Heart left ventricle (tissue), 13 donors: Measurements from ENCODE around the gene NR2F1.

Experiments
- POLR2A ChIP-seq, 2 donors: fragments of 450-650 bp; IDR thresholded peaks; one replicate each; pipeline ENCODE4 v1.6.1; 2017; ENCODE audit warnings: antibody characterized with exemption in 2 of 2, mild to moderate bottlenecking in 2 of 2, moderate library complexity in 2 of 2
- TF ChIP-seq, protein P1 (sequence below), 12 donors: fragments of 200-600 bp; sonication (generic) in 4 of 12; IDR thresholded peaks; one replicate each; pipeline versions ENCODE4 v1.5.0 to v1.8.0; 2018 to 2022; ENCODE audit warnings: antibody characterized with exemption in 12 of 12, mild to moderate bottlenecking in 5 of 12
- donor health status: ischemic (EF 13 %, LVEDD 7.1; RV severe dilation, severe dysfunction).
- donor health status: DM: no; HTN: yes; CAD: no.
- donor health status: DM: no; HTN: no; CAD: no.
- donor health status: ischemic (EF 25% LVEDD 6.9; RV normal size, moderate dysfunction).
- donor health status: ischemic (EF 25% LVEDD 5.7; RV mildly dilated, moderate dysfunction).
- donor health status: ischemic (EF 35%, LVEDD 5.7; RV mildly dilated, moderate dysfunction).
- donor health status: nonischemic (EF 11% LVEDD 7.7; RV severe dilation, severe dysfunction).
- donor health status: DM: yes; HTN: yes; CAD: no.
- donor health status: PGD.
- donor health status: ischemic (EF 29% LVEDD 5.4; RV normal size, mild dysfunction).
- donor health status: nonischemic (EF 23%, LVEDD 6.1; RV moderate dilation, normal function).

DNA sequence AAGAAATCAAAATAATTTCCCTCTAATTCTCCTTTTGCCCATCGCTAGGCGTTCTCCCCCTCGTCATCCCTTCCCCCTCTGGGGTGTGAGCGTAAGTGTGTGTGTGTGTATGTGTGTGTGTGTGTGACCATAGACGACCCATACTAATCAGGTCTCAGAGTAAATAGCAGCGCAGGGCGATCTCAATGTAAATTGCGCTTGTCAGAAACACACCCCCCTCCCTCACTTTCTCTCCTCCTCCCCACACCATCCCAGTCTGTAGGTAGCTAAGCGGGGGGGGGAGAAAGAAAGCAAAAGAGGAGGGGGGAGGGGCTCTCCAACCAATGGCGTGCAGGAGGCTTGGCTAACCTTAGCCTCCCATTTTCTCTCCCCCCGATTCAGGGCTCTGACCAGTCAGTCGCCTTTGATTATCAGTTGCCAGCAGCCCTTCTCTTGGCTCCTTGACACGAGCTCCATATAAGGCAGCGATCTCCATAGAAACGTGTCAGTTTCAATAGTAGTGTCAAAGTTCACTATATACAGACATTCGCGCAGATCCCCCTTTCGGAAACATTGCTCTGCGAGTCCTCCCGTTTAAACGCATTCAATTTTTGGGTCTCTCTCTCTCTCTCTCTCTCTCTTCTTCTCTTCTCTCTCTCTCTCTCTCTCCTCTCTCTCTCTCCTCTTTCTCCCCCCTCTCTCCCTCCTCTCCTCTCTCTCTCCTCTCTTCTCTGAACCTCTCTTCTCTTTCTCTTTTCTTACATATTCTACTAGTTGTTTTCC is at the start of gene NR2F1:
- TF ChIP-seq, protein P1, sequence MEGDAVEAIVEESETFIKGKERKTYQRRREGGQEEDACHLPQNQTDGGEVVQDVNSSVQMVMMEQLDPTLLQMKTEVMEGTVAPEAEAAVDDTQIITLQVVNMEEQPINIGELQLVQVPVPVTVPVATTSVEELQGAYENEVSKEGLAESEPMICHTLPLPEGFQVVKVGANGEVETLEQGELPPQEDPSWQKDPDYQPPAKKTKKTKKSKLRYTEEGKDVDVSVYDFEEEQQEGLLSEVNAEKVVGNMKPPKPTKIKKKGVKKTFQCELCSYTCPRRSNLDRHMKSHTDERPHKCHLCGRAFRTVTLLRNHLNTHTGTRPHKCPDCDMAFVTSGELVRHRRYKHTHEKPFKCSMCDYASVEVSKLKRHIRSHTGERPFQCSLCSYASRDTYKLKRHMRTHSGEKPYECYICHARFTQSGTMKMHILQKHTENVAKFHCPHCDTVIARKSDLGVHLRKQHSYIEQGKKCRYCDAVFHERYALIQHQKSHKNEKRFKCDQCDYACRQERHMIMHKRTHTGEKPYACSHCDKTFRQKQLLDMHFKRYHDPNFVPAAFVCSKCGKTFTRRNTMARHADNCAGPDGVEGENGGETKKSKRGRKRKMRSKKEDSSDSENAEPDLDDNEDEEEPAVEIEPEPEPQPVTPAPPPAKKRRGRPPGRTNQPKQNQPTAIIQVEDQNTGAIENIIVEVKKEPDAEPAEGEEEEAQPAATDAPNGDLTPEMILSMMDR (IDR thresholded peaks at IDR 0.05) = no peak
- TF ChIP-seq POLR2A (IDR thresholded peaks at IDR 0.05) = no peak
